Loucy (cell line): Measurements from ENCODE around the gene MS4A6A.
"Not testable (repeated sequence)": the region's sequence is repeated elsewhere in the genome, so short reads cannot be mapped to it uniquely, and the experiment has no call there.

Source experiments
- EZH2phosphoT487 ChIP-seq: fragments of 200-600 bp; IDR thresholded peaks from 2 replicates; pipeline ENCODE4 v1.6.1; 2018; ENCODE audit warnings: antibody characterized with exemption, mild to moderate bottlenecking, moderate library complexity, borderline replicate concordance
- TF ChIP-seq, protein P1 (sequence below): fragments of 200-600 bp; sonication (generic); conservative IDR thresholded peaks from 2 replicates; pipeline ENCODE4 v1.5.1; 2014; ENCODE audit warnings: mild to moderate bottlenecking, antibody characterized with exemption, low read length

DNA sequence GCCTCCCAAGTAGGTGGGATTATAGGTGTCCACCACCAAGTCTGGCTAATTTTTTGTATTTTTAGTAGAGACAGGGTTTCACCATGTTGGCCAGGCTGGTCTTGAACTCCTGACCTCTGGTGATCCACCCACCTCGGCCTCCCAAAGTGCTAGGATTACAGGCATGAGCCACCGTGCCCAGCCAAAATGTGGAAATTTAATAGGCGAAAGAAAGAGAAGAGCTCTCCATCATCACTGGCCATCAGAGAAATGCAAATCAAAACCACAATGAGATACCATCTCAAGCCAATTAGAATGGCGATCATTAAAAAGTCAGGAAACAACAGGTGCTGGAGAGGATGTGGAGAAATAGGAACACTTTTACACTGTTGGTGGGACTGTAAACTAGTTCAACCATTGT is 54.0 kb downstream of the MS4A6A start:
- TF ChIP-seq, protein P1, sequence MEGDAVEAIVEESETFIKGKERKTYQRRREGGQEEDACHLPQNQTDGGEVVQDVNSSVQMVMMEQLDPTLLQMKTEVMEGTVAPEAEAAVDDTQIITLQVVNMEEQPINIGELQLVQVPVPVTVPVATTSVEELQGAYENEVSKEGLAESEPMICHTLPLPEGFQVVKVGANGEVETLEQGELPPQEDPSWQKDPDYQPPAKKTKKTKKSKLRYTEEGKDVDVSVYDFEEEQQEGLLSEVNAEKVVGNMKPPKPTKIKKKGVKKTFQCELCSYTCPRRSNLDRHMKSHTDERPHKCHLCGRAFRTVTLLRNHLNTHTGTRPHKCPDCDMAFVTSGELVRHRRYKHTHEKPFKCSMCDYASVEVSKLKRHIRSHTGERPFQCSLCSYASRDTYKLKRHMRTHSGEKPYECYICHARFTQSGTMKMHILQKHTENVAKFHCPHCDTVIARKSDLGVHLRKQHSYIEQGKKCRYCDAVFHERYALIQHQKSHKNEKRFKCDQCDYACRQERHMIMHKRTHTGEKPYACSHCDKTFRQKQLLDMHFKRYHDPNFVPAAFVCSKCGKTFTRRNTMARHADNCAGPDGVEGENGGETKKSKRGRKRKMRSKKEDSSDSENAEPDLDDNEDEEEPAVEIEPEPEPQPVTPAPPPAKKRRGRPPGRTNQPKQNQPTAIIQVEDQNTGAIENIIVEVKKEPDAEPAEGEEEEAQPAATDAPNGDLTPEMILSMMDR: not testable (repeated sequence)
- TF ChIP-seq EZH2phosphoT487: not testable (repeated sequence)
